ENCODE measurements around the gene MELTF. TPM values are rescaled to one million over a fixed set of nuclear protein-coding genes. Genes with fewer than 3 reads are reported as not detected.

MELTF gene
- total RNA-seq, 2 donors from 2014 or later: 3.1 to 6.7 TPM

DNA sequence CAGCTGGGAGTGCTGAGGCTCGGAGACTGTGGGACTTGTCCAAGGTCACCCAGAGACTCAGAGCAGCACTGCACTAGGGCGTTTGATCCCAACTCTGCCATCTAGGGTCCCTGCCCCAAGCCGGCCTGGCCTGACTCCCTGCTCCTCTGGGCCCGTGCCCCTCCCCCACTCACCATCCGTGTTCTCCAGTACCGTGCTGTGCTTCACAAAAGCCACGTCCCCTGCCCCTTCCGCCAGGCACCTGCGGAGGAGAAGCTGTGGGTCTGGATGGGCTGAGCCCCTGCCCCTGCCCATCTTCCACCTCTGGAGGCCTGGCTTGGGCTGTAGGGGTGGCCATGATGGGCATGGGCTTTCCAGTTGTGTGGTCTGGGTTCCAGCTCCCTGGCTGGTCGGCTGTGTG, 8.4 kb downstream of the MELTF start:
- peaks cover 0 to 8% of the 10 kb centered on the region in 2 donors for H3K4me1 ChIP-seq
- H3K27ac ChIP-seq: no peak overlapping the region
- H3K4me3 ChIP-seq: no peak overlapping the region
- no peaks in the 10 kb centered on the region for H3K9me3 ChIP-seq
- no peaks in the 10 kb centered on the region for H3K36me3 ChIP-seq
- TF ChIP-seq, protein P1, sequence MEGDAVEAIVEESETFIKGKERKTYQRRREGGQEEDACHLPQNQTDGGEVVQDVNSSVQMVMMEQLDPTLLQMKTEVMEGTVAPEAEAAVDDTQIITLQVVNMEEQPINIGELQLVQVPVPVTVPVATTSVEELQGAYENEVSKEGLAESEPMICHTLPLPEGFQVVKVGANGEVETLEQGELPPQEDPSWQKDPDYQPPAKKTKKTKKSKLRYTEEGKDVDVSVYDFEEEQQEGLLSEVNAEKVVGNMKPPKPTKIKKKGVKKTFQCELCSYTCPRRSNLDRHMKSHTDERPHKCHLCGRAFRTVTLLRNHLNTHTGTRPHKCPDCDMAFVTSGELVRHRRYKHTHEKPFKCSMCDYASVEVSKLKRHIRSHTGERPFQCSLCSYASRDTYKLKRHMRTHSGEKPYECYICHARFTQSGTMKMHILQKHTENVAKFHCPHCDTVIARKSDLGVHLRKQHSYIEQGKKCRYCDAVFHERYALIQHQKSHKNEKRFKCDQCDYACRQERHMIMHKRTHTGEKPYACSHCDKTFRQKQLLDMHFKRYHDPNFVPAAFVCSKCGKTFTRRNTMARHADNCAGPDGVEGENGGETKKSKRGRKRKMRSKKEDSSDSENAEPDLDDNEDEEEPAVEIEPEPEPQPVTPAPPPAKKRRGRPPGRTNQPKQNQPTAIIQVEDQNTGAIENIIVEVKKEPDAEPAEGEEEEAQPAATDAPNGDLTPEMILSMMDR (IDR thresholded peaks at IDR 0.05): no peak
- H3K27me3 ChIP-seq: no peaks in the 10 kb centered on the region
- no peak for DNase-seq (ENCODE audit: low spot score)

DNA sequence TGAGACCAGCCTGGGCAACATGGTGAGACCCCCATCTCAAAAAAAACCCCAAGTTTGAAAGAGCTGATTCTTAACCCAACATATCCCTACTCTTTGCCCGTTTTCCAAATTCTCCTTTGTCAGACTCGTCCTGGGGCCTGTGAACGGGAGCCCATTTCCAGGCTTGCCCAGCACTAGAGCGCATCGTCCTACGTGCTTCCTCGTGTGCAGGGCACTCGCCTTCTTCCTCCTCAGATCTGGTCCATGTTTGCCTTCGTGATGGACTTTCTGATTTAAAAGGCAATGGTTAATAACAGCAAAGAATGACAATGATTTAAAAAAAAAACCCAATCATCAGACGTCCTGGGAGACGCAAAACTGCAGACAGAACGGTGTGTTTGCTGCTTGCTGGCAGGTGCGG, 10.1 kb downstream of the MELTF start:
- Histone ChIP-seq H3K4me3 (no peak overlapping the region), H3K4me1 (peaks cover 0 to 8% of the 10 kb centered on the region in 2 donors), H3K27ac (no peak overlapping the region), H3K27me3 (no peaks in the 10 kb centered on the region), H3K9me3 (no peaks in the 10 kb centered on the region), H3K36me3 (no peaks in the 10 kb centered on the region)
- DNase-seq (ENCODE audit: low spot score): no peak
- TF ChIP-seq, protein P1 (IDR thresholded peaks at IDR 0.05): no peak

DNA sequence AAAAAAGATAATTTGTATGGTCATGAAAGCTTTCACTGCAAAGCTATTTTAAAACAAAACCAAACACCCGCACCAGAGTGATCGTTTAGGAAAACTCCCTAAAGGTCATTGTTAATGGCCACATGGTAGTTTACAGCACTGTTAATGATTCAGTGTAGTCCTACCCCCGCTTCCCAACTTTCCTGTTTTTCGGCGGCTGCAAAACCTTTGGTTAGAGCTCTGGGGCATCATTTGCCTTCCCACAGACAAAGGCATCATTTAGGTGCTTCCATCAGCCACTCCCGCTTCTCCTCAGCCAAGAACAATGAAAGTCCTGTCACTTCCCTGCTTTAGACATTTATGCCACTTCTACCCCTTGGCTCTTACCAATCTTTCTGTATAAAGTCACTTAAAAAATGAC, 10.6 kb downstream of the MELTF start:
- H3K9me3 ChIP-seq: no peaks in the 10 kb centered on the region
- no peaks in the 10 kb centered on the region for H3K27me3 ChIP-seq
- no peaks in the 10 kb centered on the region for H3K36me3 ChIP-seq
- TF ChIP-seq, protein P1 (IDR thresholded peaks at IDR 0.05): no peak
- no peak for DNase-seq (ENCODE audit: low spot score)
- peaks cover 0 to 8% of the 10 kb centered on the region in 2 donors for H3K4me1 ChIP-seq
- no peak overlapping the region for H3K4me3 ChIP-seq
- no peak overlapping the region for H3K27ac ChIP-seq

DNA sequence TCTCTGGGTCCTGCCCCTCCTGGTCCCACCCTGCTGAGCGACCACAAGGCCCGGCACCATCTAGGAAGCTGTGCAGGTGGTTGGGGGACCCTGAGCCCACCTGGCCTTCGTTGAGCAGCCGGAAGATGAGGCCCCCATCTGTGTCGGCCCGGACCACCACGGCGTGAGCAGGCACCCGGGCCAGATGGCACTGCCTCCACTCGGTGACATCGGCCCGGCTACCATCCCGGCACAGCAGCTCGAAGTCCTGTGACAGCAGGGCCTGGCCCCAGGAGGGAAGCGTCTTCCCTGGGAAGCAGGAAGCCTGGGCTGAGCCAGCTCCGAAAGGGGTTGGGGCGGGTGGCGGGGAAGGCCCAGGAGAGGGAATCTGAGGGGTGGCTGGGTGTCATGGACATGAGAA, 12.6 kb downstream of the MELTF start:
- H3K27me3 ChIP-seq: no peaks in the 10 kb centered on the region
- no peak for DNase-seq (ENCODE audit: low spot score)
- no peak overlapping the region for H3K4me3 ChIP-seq

DNA sequence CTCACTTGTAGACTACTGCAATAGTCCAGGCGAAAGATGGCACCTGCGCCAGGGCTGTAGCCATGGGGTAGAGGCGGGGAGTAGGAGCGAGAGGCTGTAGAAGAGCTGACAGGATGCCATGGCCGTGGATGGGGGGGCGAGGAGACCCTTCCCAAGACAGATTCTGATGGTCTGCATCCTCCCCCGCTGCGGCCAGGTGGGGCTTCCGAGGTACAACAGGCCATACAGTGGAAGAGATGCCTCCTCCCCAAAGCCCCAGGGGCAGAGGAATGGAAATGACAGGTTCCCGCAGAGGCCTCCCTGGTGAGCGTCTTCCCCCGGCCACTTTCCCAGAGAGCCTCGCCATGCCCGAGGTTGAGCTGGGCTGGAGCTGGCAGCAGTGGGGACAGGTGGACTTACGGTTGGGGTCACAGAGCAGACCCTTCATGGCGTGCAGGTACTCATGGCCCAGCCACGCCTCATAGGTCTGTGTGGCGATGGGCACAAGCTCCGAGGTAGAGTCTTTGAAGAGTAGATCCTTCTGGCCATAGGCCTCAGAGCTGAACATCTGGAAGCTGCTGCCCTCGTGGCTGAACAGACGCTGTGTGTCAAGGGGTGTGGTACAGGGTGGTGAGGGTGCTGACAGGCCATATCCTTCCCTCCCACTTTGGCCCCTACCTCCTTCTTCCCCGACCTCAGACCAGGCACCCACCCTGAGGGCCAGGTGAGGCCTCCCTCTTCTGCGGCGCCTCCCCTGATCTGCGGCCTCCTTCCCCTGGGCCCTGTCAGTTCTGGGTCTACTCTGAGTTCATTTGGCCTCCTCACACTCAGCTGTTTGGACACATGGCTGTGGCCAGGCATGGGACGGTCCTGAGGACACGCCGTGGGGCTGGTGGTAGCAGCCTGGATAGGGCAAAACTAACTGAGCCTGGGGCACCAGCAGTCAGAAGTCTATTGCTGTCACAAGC, 13.6 kb downstream of the MELTF start:
- TF ChIP-seq, protein P1 (IDR thresholded peaks at IDR 0.05): no peak
- DNase-seq (ENCODE audit: low spot score): no peak
- Histone ChIP-seq H3K4me1 (no peaks in the 10 kb centered on the region), H3K4me3 (no peak overlapping the region), H3K27ac (no peak overlapping the region), H3K36me3 (no peaks in the 10 kb centered on the region), H3K27me3 (no peaks in the 10 kb centered on the region), H3K9me3 (no peaks in the 10 kb centered on the region)

More for the DNA sequence above, 12.6 kb downstream of the MELTF start:
- Histone ChIP-seq H3K9me3 (no peaks in the 10 kb centered on the region), H3K27ac (no peak overlapping the region), H3K4me1 (no peaks in the 10 kb centered on the region), H3K36me3 (no peaks in the 10 kb centered on the region)
- TF ChIP-seq, protein P1 (IDR thresholded peaks at IDR 0.05): no peak
